GM18909 (cell line): ENCODE results near the gene STARD10.
A peak's percentile ranks its signal among the peaks of the same experiment; 100 is the strongest.
"Not testable (repeated sequence)": the region's sequence is repeated elsewhere in the genome, so short reads cannot be mapped to it uniquely, and the experiment has no call there.

Experiments
- ATAC-seq: cut with Tn5 transposase; IDR thresholded peaks from one replicate; pipeline ENCODE4 v1.9.1; 2021; ENCODE audit warnings: mild to moderate bottlenecking; ENCODE audit not compliant: unreplicated experiment, poor library complexity

The STARD10 gene

GRCh38 chr11:72826191-72826941, 32.5 kb upstream of the STARD10 start:
- no peak for ATAC-seq

- ATAC-seq, result no peak
Measured at GRCh38 chr11:72825661-72826060, 31.8 kb upstream of the STARD10 start.

GRCh38 chr11:72824811-72825505, 31.1 kb upstream of the STARD10 start:
- no peak for ATAC-seq

- ATAC-seq, result no peak
Measured at GRCh38 chr11:72824020-72824419, 30.2 kb upstream of the STARD10 start.

- ATAC-seq, result no peak
Measured at GRCh38 chr11:72823105-72823804, 29.4 kb upstream of the STARD10 start.

- ATAC-seq, result peak; percentile 49
Measured at GRCh38 chr11:72821920-72822799, 28.3 kb upstream of the STARD10 start.

- ATAC-seq, result no peak
Measured at GRCh38 chr11:72821221-72821919, 27.5 kb upstream of the STARD10 start.

- no peak for ATAC-seq
Measured at GRCh38 chr11:72820439-72821139, 26.7 kb upstream of the STARD10 start.

GRCh38 chr11:72818971-72819370, 25.1 kb upstream of the STARD10 start:
- no peak for ATAC-seq

GRCh38 chr11:72817966-72818365, 24.1 kb upstream of the STARD10 start:
- ATAC-seq, result no peak

GRCh38 chr11:72816404-72816990, 22.6 kb upstream of the STARD10 start:
- ATAC-seq, result no peak

GRCh38 chr11:72815110-72815618, 21.3 kb upstream of the STARD10 start:
- no peak for ATAC-seq

GRCh38 chr11:72814286-72815109, 20.7 kb upstream of the STARD10 start, which contains the start of gene ATG16L2:
Gene ATG16L2 (plus strand): TSS chr11:72814411. CDS start chr11:72814446, 35 bp downstream.
- peak; percentile 63 for ATAC-seq

GRCh38 chr11:72813740-72814285, 20.0 kb upstream of the STARD10 start:
- peak; percentile 57 for ATAC-seq

- peak; percentile 31 for ATAC-seq
Measured at GRCh38 chr11:72812967-72813739, 19.3 kb upstream of the STARD10 start.

- ATAC-seq, result no peak
Measured at GRCh38 chr11:72812604-72812966, 18.7 kb upstream of the STARD10 start.

- ATAC-seq, result not testable (repeated sequence)
Measured at GRCh38 chr11:72811686-72812085, 17.8 kb upstream of the STARD10 start.
